Left cardiac atrium (tissue), 4 donors: ENCODE measurements around the gene POLR2J3. TPM values are rescaled to one million over a fixed set of nuclear protein-coding genes. Genes with fewer than 3 reads are reported as not detected.
A peak's percentile ranks its signal among the peaks of the same experiment; 100 is the strongest.
"Not testable (repeated sequence)": the region's sequence is repeated elsewhere in the genome, so short reads cannot be mapped to it uniquely, and the experiment has no call there.

Source experiments
- ATAC-seq, 2 donors: fragments of 200-7000 bp; cut with Tn5 transposase; one replicate each; pipeline ENCODE4 v1.9.1; 2020; ENCODE audit warnings: mild to moderate bottlenecking in 2 of 2, moderate library complexity in 2 of 2
- DNase-seq: peaks from one replicate; pipeline ENCODE4 v3.0.0-alpha.2; 2020
- intact Hi-C, 2 donors: fragments of 100-400 bp; cut with DNase I; formaldehyde crosslinking; loops; one replicate each; pipeline versions ENCODE4 v1.14.1 to v1.15.1; 2022 to 2023
- total RNA-seq, 2 donors: library from RNA; stranded (reverse); fragmentation: NEBNext Ultra II Directional; extraction: Animal tissue kit (Norgen Biotek cat#: 25700); gene quantifications; one replicate each; pipeline ENCODE4 v1.2.1, GENCODE V29; 2021
- donor health status: DM: no; HTN: yes; CAD: no.
- donor health status: DM: no; HTN: yes; CAD: no; lungs with severe emphysema.
- donor health status: DM: yes; HTN: yes; CAD: no.
- donor health status: Dilated cardiomyopathy.

POLR2J3 gene
- total RNA-seq, 2 donors from 2014 or later = 9.2 to 14.6 TPM

- ATAC-seq, DNase-seq, intact Hi-C loops: not testable (repeated sequence)
Measured at GRCh38 chr7:102535062-102535615, 37.2 kb downstream of the POLR2J3 start.

- DNase-seq, intact Hi-C loops, ATAC-seq: not testable (repeated sequence)
Measured at GRCh38 chr7:102532127-102532526, 40.3 kb downstream of the POLR2J3 start.

- intact Hi-C loops = not testable (repeated sequence)
- ATAC-seq = peak in 1 of 2 donors; percentile 39
Measured at GRCh38 chr7:102531583-102531982, 40.8 kb downstream of the POLR2J3 start.

GRCh38 chr7:102527822-102528793, 44.3 kb downstream of the POLR2J3 start:
- peak; percentile 2 to 9 for ATAC-seq
- DNase-seq, intact Hi-C loops: not testable (repeated sequence)

More at GRCh38 chr7:102531583-102531982, 40.8 kb downstream of the POLR2J3 start:
- DNase-seq = peak; percentile 51

GRCh38 chr7:102527182-102527581, 45.2 kb downstream of the POLR2J3 start:
- intact Hi-C loops, DNase-seq: not testable (repeated sequence)
- peak; percentile 9 to 58 for ATAC-seq

- DNase-seq, intact Hi-C loops: not testable (repeated sequence)
- peak in 1 of 2 donors; percentile 7 for ATAC-seq
Measured at GRCh38 chr7:102524803-102525202, 47.6 kb downstream of the POLR2J3 start.

GRCh38 chr7:102520797-102521196, 51.6 kb downstream of the POLR2J3 start:
- ATAC-seq, DNase-seq, intact Hi-C loops: not testable (repeated sequence)

- intact Hi-C loops = not testable (repeated sequence)
- peak; percentile 93 to 98 for ATAC-seq
- peak; percentile 8 for DNase-seq
Measured at GRCh38 chr7:102517550-102518147, 54.7 kb downstream of the POLR2J3 start, which contains the start of gene RASA4B. Gene RASA4B, minus strand, starts transcription at chr7:102517777. Its CDS starts 67 bp downstream, at chr7:102517710.

Other genes with a start within 250 kb of the POLR2J3 start
- not detected for gene SPDYE6, start 216.1 kb downstream of the POLR2J3 start, total RNA-seq
- gene PRKRIP1, start 176.2 kb downstream of the POLR2J3 start, total RNA-seq = 10 to 100 TPM; 12.9 to 19.7 TPM
- gene ORAI2, start 139.0 kb downstream of the POLR2J3 start, total RNA-seq = 10 to 100 TPM in 1 of 2 donors, 1 to 10 TPM in 1; 6.0 to 12.1 TPM
- gene ALKBH4, start 107.7 kb downstream of the POLR2J3 start, total RNA-seq = 1 to 10 TPM; 7.1 to 7.2 TPM
- 10 to 100 TPM in 1 of 2 donors, 1 to 10 TPM in 1; 9.8 to 12.2 TPM for gene LRWD1, start 107.6 kb downstream of the POLR2J3 start, total RNA-seq
- 10 to 100 TPM; 42.9 to 52.7 TPM for gene POLR2J, start 93.7 kb downstream of the POLR2J3 start, total RNA-seq
- 10 to 100 TPM in 1 of 2 donors, 1 to 10 TPM in 1; 3.2 to 14.3 TPM for gene RASA4B, start 54.8 kb downstream of the POLR2J3 start, total RNA-seq
- 1 to 10 TPM; 2.9 to 3.1 TPM for gene UPK3BL2, start 28.9 kb downstream of the POLR2J3 start, total RNA-seq
- gene SPDYE2, start 21.4 kb downstream of the POLR2J3 start, total RNA-seq = not detected
- gene RASA4, start 44.2 kb upstream of the POLR2J3 start, total RNA-seq = 10 to 100 TPM; 16.2 to 33.5 TPM
- gene UPK3BL1, start 70.2 kb upstream of the POLR2J3 start, total RNA-seq = 10 to 100 TPM in 1 of 2 donors, 1 to 10 TPM in 1; 8.3 to 19.2 TPM
- gene SPDYE2B, start 77.7 kb upstream of the POLR2J3 start, total RNA-seq = not detected
- gene POLR2J2, start 99.1 kb upstream of the POLR2J3 start, total RNA-seq = 1 to 10 TPM; 1.9 to 4.2 TPM
- 1 to 10 TPM; 4.4 to 4.5 TPM for gene FAM185A, start 176.4 kb upstream of the POLR2J3 start, total RNA-seq